GM18858 (cell line): ENCODE data around the gene BSND.

Experiments
- ATAC-seq: cut with Tn5 transposase; IDR thresholded peaks from one replicate; pipeline ENCODE4 v1.9.1; 2021; ENCODE audit not compliant: unreplicated experiment

The BSND gene

GRCh38 chr1:55045430-55045829, 46.7 kb downstream of the BSND start:
- no peak for ATAC-seq

- no peak for ATAC-seq
Measured at GRCh38 chr1:55046871-55047270, 48.1 kb downstream of the BSND start.

- ATAC-seq, result no peak
Measured at GRCh38 chr1:55047611-55048010, 48.9 kb downstream of the BSND start.

- ATAC-seq, result no peak
Measured at GRCh38 chr1:55048453-55049270, 49.9 kb downstream of the BSND start.

- no peak for ATAC-seq
Measured at GRCh38 chr1:55049271-55049913, 50.7 kb downstream of the BSND start.

- ATAC-seq, result no peak
Measured at GRCh38 chr1:55049914-55050278, 51.2 kb downstream of the BSND start.

GRCh38 chr1:55050283-55050682, 51.5 kb downstream of the BSND start:
- ATAC-seq, result no peak

- ATAC-seq, result no peak
Measured at GRCh38 chr1:55051169-55051568, 52.4 kb downstream of the BSND start.

- no peak for ATAC-seq
Measured at GRCh38 chr1:55051621-55052020, 52.9 kb downstream of the BSND start.

GRCh38 chr1:55052221-55053142, 53.7 kb downstream of the BSND start:
- no peak for ATAC-seq

- ATAC-seq, result no peak
Measured at GRCh38 chr1:55053265-55053954, 54.7 kb downstream of the BSND start.

- ATAC-seq, result no peak
Measured at GRCh38 chr1:55054396-55054795, 55.7 kb downstream of the BSND start.

GRCh38 chr1:55055084-55055882, 56.5 kb downstream of the BSND start:
- ATAC-seq, result no peak

- ATAC-seq, result no peak
Measured at GRCh38 chr1:55055951-55056631, 57.4 kb downstream of the BSND start.

- no peak for ATAC-seq
Measured at GRCh38 chr1:55056632-55056992, 57.9 kb downstream of the BSND start.

- ATAC-seq, result no peak
Measured at GRCh38 chr1:55057270-55057955, 58.7 kb downstream of the BSND start.

GRCh38 chr1:55057956-55058298, 59.2 kb downstream of the BSND start:
- no peak for ATAC-seq

GRCh38 chr1:55059302-55060132, 60.8 kb downstream of the BSND start:
- ATAC-seq, result no peak
